HepG2 (cell line): ENCODE data around the gene EFS. TPM values are rescaled to one million over a fixed set of nuclear protein-coding genes. Genes with fewer than 3 reads are reported as not detected.

Source experiments
- CEBPB ChIP-seq: IDR thresholded peaks from 2 replicates; pipeline ENCODE4 v1.6.1; 2011; ENCODE audit warnings: low read depth, low read length, improper control_type of control experiment, borderline replicate concordance
- FOXC1 ChIP-seq: sonication (generic); formaldehyde crosslinking; IDR thresholded peaks from 2 replicates; pipeline ENCODE4 v1.8.0; 2022; ENCODE audit warnings: mild to moderate bottlenecking, missing genetic modification reagents, borderline replicate concordance
- GLMP ChIP-seq: sonication (generic); formaldehyde crosslinking; IDR thresholded peaks from 2 replicates; pipeline ENCODE4 v1.9.0; 2021; ENCODE audit warnings: missing genetic modification reagents, mild to moderate bottlenecking, borderline replicate concordance
- KLF12 ChIP-seq: sonication (generic); formaldehyde crosslinking; IDR thresholded peaks from 2 replicates; pipeline ENCODE4 v1.4.0; 2020; ENCODE audit warnings: missing genetic modification reagents, borderline replicate concordance
- PHF20 ChIP-seq: sonication (generic); formaldehyde crosslinking; IDR thresholded peaks from 2 replicates; pipeline ENCODE4 v1.5.0; 2020; ENCODE audit warnings: mild to moderate bottlenecking, missing genetic modification reagents
- POLR2A ChIP-seq, 2 experiments: IDR thresholded peaks; 2 replicates each; pipeline ENCODE4 v1.6.1; 2011; ENCODE audit warnings: low read depth in 2 of 2, low read length in 2 of 2, mild to moderate bottlenecking in 1 of 2, moderate library complexity in 1 of 2; ENCODE audit not compliant: insufficient read depth in 1 of 2
- RXRB ChIP-seq: IDR thresholded peaks from 2 replicates; pipeline ENCODE4 v1.6.1; 2016; ENCODE audit warnings: borderline replicate concordance, missing genetic modification reagents, missing compliant biosample characterization
- SCMH1 ChIP-seq: sonication (generic); formaldehyde crosslinking; IDR thresholded peaks from 2 replicates; pipeline ENCODE4 v1.9.0; 2021; ENCODE audit warnings: missing genetic modification reagents, mild to moderate bottlenecking, borderline replicate concordance
- SIN3B ChIP-seq: fragments of 150-350 bp; IDR thresholded peaks from 2 replicates; pipeline ENCODE4 v1.6.1; 2014; ENCODE audit warnings: low read length
- SP2 ChIP-seq: sonication (generic); formaldehyde crosslinking; IDR thresholded peaks from 2 replicates; pipeline ENCODE4 v1.5.1; 2020; ENCODE audit warnings: mild to moderate bottlenecking, missing genetic modification reagents
- TSC22D2 ChIP-seq: sonication (generic); formaldehyde crosslinking; IDR thresholded peaks from 2 replicates; pipeline ENCODE4 v1.5.1; 2020; ENCODE audit warnings: missing genetic modification reagents, mild to moderate bottlenecking, borderline replicate concordance
- ZNF275 ChIP-seq: sonication (generic); formaldehyde crosslinking; IDR thresholded peaks from 2 replicates; pipeline ENCODE4 v1.8.0; 2022; ENCODE audit warnings: missing genetic modification reagents, mild to moderate bottlenecking, inconsistent platforms, borderline replicate concordance
- ZNF350 ChIP-seq: sonication (generic); formaldehyde crosslinking; IDR thresholded peaks from 2 replicates; pipeline ENCODE4 v1.4.0; 2020; ENCODE audit warnings: mild to moderate bottlenecking, low read depth, missing genetic modification reagents, borderline replicate concordance
- ZNF446 ChIP-seq: sonication (generic); formaldehyde crosslinking; IDR thresholded peaks from 2 replicates; pipeline ENCODE4 v1.5.0; 2020; ENCODE audit warnings: mild to moderate bottlenecking, missing genetic modification reagents
- ZNF512B ChIP-seq: sonication (generic); formaldehyde crosslinking; IDR thresholded peaks from 2 replicates; pipeline ENCODE4 v1.5.1; 2020; ENCODE audit warnings: missing genetic modification reagents, mild to moderate bottlenecking, borderline replicate concordance
- ZNF550 ChIP-seq: sonication (generic); formaldehyde crosslinking; IDR thresholded peaks from 2 replicates; pipeline ENCODE4 v1.4.0; 2020; ENCODE audit warnings: mild to moderate bottlenecking, missing genetic modification reagents, borderline replicate concordance
- ZNF614 ChIP-seq: IDR thresholded peaks from 2 replicates; pipeline ENCODE4 v1.6.1; 2018; ENCODE audit warnings: missing biosample characterization, missing genetic modification reagents, inconsistent platforms, borderline replicate concordance
- ZXDC ChIP-seq: sonication (generic); formaldehyde crosslinking; IDR thresholded peaks from 2 replicates; pipeline ENCODE4 v1.5.0; 2020; ENCODE audit warnings: mild to moderate bottlenecking, missing genetic modification reagents
- polyA plus RNA-seq, 8 experiments: library from polyadenylated mRNA; depleted of rRNA in 3 of 8; stranded (reverse) in 7 of 8; unstranded in 1 of 8; fragments of >200 nt; fragmentation: Illumina TruSeq in 4 of 8; extraction: Trizol in 4 of 8; gene quantifications; 2 replicates each; pipeline versions ENCODE4 v1.2.1 to v1.2.3, GENCODE V29; 2011 to 2016; ENCODE audit warnings: low read depth in 4 of 8, missing spikeins in 1 of 8, mixed read lengths in 1 of 8; ENCODE audit not compliant: insufficient read depth in 1 of 8
- total RNA-seq, 5 experiments: library from RNA; depleted of rRNA; stranded (reverse); fragments of >200 nt; fragmentation: Illumina TruSeq; extraction: Trizol; gene quantifications; 2 replicates each; pipeline ENCODE4 v1.2.3, GENCODE V29; 2016; ENCODE audit warnings: low read depth in 1 of 5

Gene EFS
- total and polyA plus RNA-seq, 2 of the 13 experiments (the other 11 are each of a cell fraction or from before 2014, with no cell fraction given): not detected

- no peak for TF ChIP-seq GLMP (CRISPR knock-in tag)
- no peak for TF ChIP-seq CEBPB
- no peak for TF ChIP-seq TSC22D2 (CRISPR knock-in tag)
- TF ChIP-seq SIN3B: peak; percentile 92
- TF ChIP-seq SCMH1 (CRISPR knock-in tag): no peak
- TF ChIP-seq RXRB: peak; percentile 96; the same call in 1 of the 2 replicates
- TF ChIP-seq ZNF614 (CRISPR knock-in tag): no peak; the same call in none of the 2 replicates
- peak; percentile 91 for TF ChIP-seq ZNF446
- no peak for TF ChIP-seq ZXDC (CRISPR knock-in tag)
- TF ChIP-seq ZNF275: peak; percentile 47; the same call in 1 of the 2 replicates
- TF ChIP-seq ZNF550 (CRISPR knock-in tag): peak; percentile 93; the same call in 1 of the 2 replicates
- TF ChIP-seq FOXC1 (CRISPR knock-in tag): no peak
- TF ChIP-seq ZNF512B (CRISPR knock-in tag): no peak
- TF ChIP-seq POLR2A (IDR thresholded peaks at IDR 0.05; ENCODE audit: insufficient read depth in 1 of 2, low read depth in 2 of 2, low read length in 2 of 2): peak in 1 of 2 experiments; percentile 90; a peak in 2 of 4 replicates
- peak; percentile 100 for TF ChIP-seq ZNF350 (CRISPR knock-in tag)
- no peak for TF ChIP-seq PHF20 (CRISPR knock-in tag)
- TF ChIP-seq KLF12 (CRISPR knock-in tag): peak; percentile 76
- no peak for TF ChIP-seq SP2 (CRISPR knock-in tag)
Observed at GRCh38 chr14:23306412-23307145, 58.4 kb downstream of the EFS start, which contains the start of gene BCL2L2 (continued).
